RWPE1 (cell line): ENCODE measurements around the gene OTUD1.

Source experiments
- CTCF ChIA-PET: fragments of 350-600 bp; sonication (Branson Sonifier 250); formaldehyde crosslinking; extraction: SDS; loops from one replicate; lab custom pipeline; 2021; lab: Yijun Ruan, JAX
- POLR2A ChIA-PET: fragments of 400-600 bp; formaldehyde crosslinking; extraction: SDS; loops from one replicate; lab custom pipeline; 2020; ENCODE audit warnings: antibody characterized with exemption; ENCODE audit not compliant: low non-redundant PET; lab: Yijun Ruan, JAX
- DNase-seq: peaks from one replicate; pipeline ENCODE4 v3.0.0; 2012; ENCODE audit warnings: low spot score
- H3K27ac ChIP-seq: fragments of 450-650 bp; 2 replicates; pipeline ENCODE4 v1.5.1; 2017
- CTCF ChIP-seq: fragments of 450-650 bp; conservative IDR thresholded peaks from 2 replicates; pipeline ENCODE4 v1.5.1; 2017; ENCODE audit warnings: low read depth, mild to moderate bottlenecking

The OTUD1 gene

GRCh38 chr10:23439961-23440889 is 1.4 kb downstream of the OTUD1 start:
- POLR2A ChIA-PET = interaction anchor here (0.6 kb wide), 1 partner anchor 20 kb away, joined by 6 read pairs; no protein-coding TSS in a partner anchor
- peak; percentile 42 for DNase-seq
- peak overlapping the region; percentile 96 for H3K27ac ChIP-seq
- TF ChIP-seq CTCF = no peak
- CTCF ChIA-PET = interaction anchor here (0.7 kb wide), 1 partner anchor 47 kb away, joined by 4 read pairs; no protein-coding TSS in a partner anchor

GRCh38 chr10:23441251-23441650 is 2.4 kb downstream of the OTUD1 start:
- ChIA-PET POLR2A (no interaction called here), CTCF (interaction anchor here (0.6 to 0.8 kb wide), 3 partner anchors 12 to 389 kb away, joined by 3 to 5 read pairs (median 5); no protein-coding TSS in a partner anchor)
- DNase-seq = no peak
- no peak overlapping the region for H3K27ac ChIP-seq
- no peak for TF ChIP-seq CTCF

GRCh38 chr10:23442936-23443335 is 4.1 kb downstream of the OTUD1 start:
- POLR2A ChIA-PET = no interaction called here
- no peak for TF ChIP-seq CTCF
- no peak for DNase-seq
- CTCF ChIA-PET = no interaction called here
- no peak overlapping the region for H3K27ac ChIP-seq

- DNase-seq = no peak
- ChIA-PET POLR2A (no interaction called here), CTCF (no interaction called here)
- H3K27ac ChIP-seq = no peak overlapping the region
- no peak for TF ChIP-seq CTCF
Observed at GRCh38 chr10:23445591-23445990, 6.7 kb downstream of the OTUD1 start.

- POLR2A ChIA-PET = no interaction called here
- DNase-seq = no peak
- no peak for TF ChIP-seq CTCF
- CTCF ChIA-PET = no interaction called here
- H3K27ac ChIP-seq = no peak overlapping the region
Observed at GRCh38 chr10:23448323-23448722, 9.4 kb downstream of the OTUD1 start.

- POLR2A ChIA-PET = no interaction called here
- no peak overlapping the region for H3K27ac ChIP-seq
- no peak for TF ChIP-seq CTCF
- CTCF ChIA-PET = interaction anchor here (0.6 kb wide), 1 partner anchor 78 kb away, joined by 3 read pairs; no protein-coding TSS in a partner anchor
- no peak for DNase-seq
Observed at GRCh38 chr10:23448802-23449570, 10.1 kb downstream of the OTUD1 start.
